A549 (cell line): ENCODE results near the gene FSTL4. TPM values are rescaled to one million over a fixed set of nuclear protein-coding genes. Genes with fewer than 3 reads are reported as not detected.
"Not testable (repeated sequence)": the region's sequence is repeated elsewhere in the genome, so short reads cannot be mapped to it uniquely, and the experiment has no call there.

Experiments
- ATAC-seq, 2 experiments: fragments of 200-7000 bp in 1 of 2; fragments of >200 bp in 1 of 2; cut with Nextera tagmentation in 1 of 2; cut with Tn5 transposase in 1 of 2; 3 replicates each; pipeline versions ENCODE4 v1.8.0 to v1.9.1; 2018 to 2020; ENCODE audit warnings: mild to moderate bottlenecking in 1 of 2, moderate library complexity in 1 of 2
- CTCF ChIA-PET: fragments of 300-600 bp; sonication (Branson Sonifier 250); formaldehyde crosslinking; extraction: SDS; loops from one replicate; lab custom pipeline; 2021; ENCODE audit warnings: antibody characterized with exemption, inconsistent platforms; lab: Yijun Ruan, JAX
- POLR2A ChIA-PET: fragments of 350-600 bp; formaldehyde crosslinking; extraction: SDS; loops from one replicate; lab custom pipeline; 2021; ENCODE audit warnings: antibody characterized with exemption, inconsistent platforms; lab: Yijun Ruan, JAX
- DNase-seq, 2 experiments: peaks; one replicate each; pipeline versions ENCODE4 v3.0.0 to v3.0.0-alpha.2; 2011 to 2016; ENCODE audit warnings: low read depth in 1 of 2, low spot score in 1 of 2
- FAIRE-seq: peaks from 2 replicates; lab custom pipeline; 2011; peaks lifted over from hg19 to GRCh38; lab: Jason Lieb, UNC
- H3K27ac ChIP-seq, 2 experiments: fragments of >200 bp; sonication (Bioruptor Twin); formaldehyde crosslinking; 3 replicates each; pipeline ENCODE4 v1.5.1; 2016 to 2017
- H3K4me1 ChIP-seq: fragments of >200 bp; sonication (Bioruptor Twin); formaldehyde crosslinking; 3 replicates; pipeline ENCODE4 v1.6.1; 2016
- H3K4me2 ChIP-seq: fragments of >200 bp; sonication (Bioruptor Twin); formaldehyde crosslinking; 3 replicates; pipeline ENCODE4 v1.6.1; 2016
- H3K4me3 ChIP-seq: fragments of >200 bp; sonication (Bioruptor Twin); formaldehyde crosslinking; 3 replicates; pipeline ENCODE4 v1.5.1; 2016
- H3K9me3 ChIP-seq: fragments of >200 bp; sonication (Bioruptor Twin); formaldehyde crosslinking; 3 replicates; pipeline ENCODE4 v1.6.1; 2016
- E2F6 ChIP-seq: IDR thresholded peaks from 2 replicates; pipeline ENCODE4 v1.6.1; 2012; ENCODE audit warnings: low read depth, borderline replicate concordance
- EHF ChIP-seq: fragments of 250-450 bp; sonication (Bioruptor Pico); IDR thresholded peaks from 2 replicates; pipeline ENCODE4 v1.5.0; 2020; ENCODE audit warnings: mild to moderate bottlenecking
- HEYL ChIP-seq: fragments of 250-450 bp; sonication (Bioruptor Pico); IDR thresholded peaks from 2 replicates; pipeline ENCODE4 v1.8.0; 2021; ENCODE audit warnings: mild to moderate bottlenecking, moderate library complexity
- HOXA7 ChIP-seq: fragments of 250-450 bp; sonication (Bioruptor Pico); IDR thresholded peaks from 2 replicates; pipeline ENCODE4 v1.5.0; 2020; ENCODE audit warnings: mild to moderate bottlenecking, moderate library complexity
- HOXB13 ChIP-seq: fragments of 250-450 bp; sonication (Bioruptor Pico); IDR thresholded peaks from 2 replicates; pipeline ENCODE4 v1.5.0; 2020; ENCODE audit warnings: low read depth, mild to moderate bottlenecking, moderate library complexity
- HOXB5 ChIP-seq: fragments of 250-450 bp; sonication (Bioruptor Pico); IDR thresholded peaks from 2 replicates; pipeline ENCODE4 v1.5.0; 2020; ENCODE audit warnings: mild to moderate bottlenecking, moderate library complexity
- JUN ChIP-seq, 2 experiments: fragments of >200 bp; sonication (Bioruptor Twin); formaldehyde crosslinking; IDR thresholded peaks; 2 replicates in 1 of 2; 3 replicates in 1 of 2; pipeline ENCODE4 v1.6.1; 2016 to 2017
- KDM1A ChIP-seq: fragments of 200-600 bp; sonication (generic); IDR thresholded peaks from 2 replicates; pipeline ENCODE4 v1.6.1; 2016; ENCODE audit warnings: low read depth, mild to moderate bottlenecking
- KDM5A ChIP-seq: fragments of 200-600 bp; sonication (generic); IDR thresholded peaks from 2 replicates; pipeline ENCODE4 v1.6.1; 2016; ENCODE audit warnings: antibody characterized with exemption, mild to moderate bottlenecking
- NFE2L2 ChIP-seq: fragments of 150-350 bp; conservative IDR thresholded peaks from 2 replicates; pipeline ENCODE4 v1.6.1; 2014; ENCODE audit warnings: low read length
- PBX3 ChIP-seq: IDR thresholded peaks from 2 replicates; pipeline ENCODE4 v1.6.1; 2012
- PHF8 ChIP-seq: fragments of 200-600 bp; sonication (generic); IDR thresholded peaks from 2 replicates; pipeline ENCODE4 v1.6.1; 2016; ENCODE audit warnings: low read depth, mild to moderate bottlenecking, antibody characterized with exemption, moderate library complexity, borderline replicate concordance
- POLR2A ChIP-seq: IDR thresholded peaks from 2 replicates; pipeline ENCODE4 v1.6.1; 2012; ENCODE audit warnings: mild to moderate bottlenecking, low read length
- RAD21 ChIP-seq, 2 experiments: fragments of >200 bp in 1 of 2; sonication (Bioruptor Twin) in 1 of 2; formaldehyde crosslinking in 1 of 2; IDR thresholded peaks in 1 of 2; conservative IDR thresholded peaks in 1 of 2; 2 replicates in 1 of 2; 3 replicates in 1 of 2; pipeline ENCODE4 v1.6.1; 2012 to 2018; ENCODE audit warnings: inconsistent platforms in 1 of 2
- SREBF2 ChIP-seq: fragments of 450-650 bp; IDR thresholded peaks from 2 replicates; pipeline ENCODE4 v1.6.1; 2014; ENCODE audit warnings: mild to moderate bottlenecking, moderate library complexity
- TP53 ChIP-seq: fragments of 250-450 bp; sonication (Bioruptor Pico); IDR thresholded peaks from 2 replicates; pipeline ENCODE4 v1.5.0; 2021; ENCODE audit warnings: mild to moderate bottlenecking, moderate library complexity
- WGBS: methylation state at CpG from one replicate; pipeline ENCODE4 v1.1.6; 2017; ENCODE audit errors: missing lambda C conversion rate; 5-methylcytosine and 5-hydroxymethylcytosine counted together
- polyA plus RNA-seq, 4 experiments: library from polyadenylated mRNA; depleted of rRNA in 3 of 4; stranded (reverse); fragments of >200 nt; fragmentation: RNase III in 1 of 4; extraction: RNeasy Plus Mini Kit Qiagen cat#74134 plus additional on column Dnase treatment in 1 of 4; gene quantifications; 2 replicates in 3 of 4; 3 replicates in 1 of 4; pipeline ENCODE4 v1.2.3, GENCODE V29; 2011 to 2017
- TF ChIP-seq, protein P1 (sequence below): IDR thresholded peaks from 2 replicates; pipeline ENCODE4 v1.6.1; 2012

FSTL4 gene
- polyA plus RNA-seq, 2 of the 4 experiments (the other 2 are of a cell fraction): 1.6 to 1.8 TPM

DNA sequence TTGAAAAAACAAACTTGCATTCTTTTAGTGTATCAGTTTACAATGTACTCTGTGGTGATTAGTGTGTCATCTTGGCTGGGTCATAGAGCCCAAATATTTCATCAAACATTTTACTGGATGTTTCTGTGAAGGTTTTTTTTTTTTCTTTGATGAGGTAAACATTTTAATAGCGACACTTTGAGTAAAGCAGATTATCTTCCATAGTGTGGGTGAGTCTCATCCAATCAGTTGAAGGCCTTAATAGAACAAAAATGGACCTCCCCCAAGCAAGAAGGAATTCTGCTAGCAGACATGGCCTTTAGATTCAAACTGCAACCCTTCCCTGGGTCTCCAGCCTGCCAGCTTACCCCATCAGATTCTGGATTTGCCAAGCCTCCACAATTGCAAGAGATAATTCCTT is 72.5 kb downstream of the FSTL4 start:
- no peak for DNase-seq
- Histone ChIP-seq H3K9me3 (no peaks in the 10 kb centered on the region), H3K4me2 (no peak overlapping the region), H3K27ac (no peak overlapping the region), H3K4me1 (no peaks in the 10 kb centered on the region), H3K4me3 (no peak overlapping the region)
- WGBS: 31% methylated on average over 1 of the region's 1 CpG
- no peak for FAIRE-seq
- no peak for ATAC-seq
- CTCF ChIA-PET: interaction anchor here (1.1 to 1.2 kb wide), 2 partner anchors 9 to 12 kb away, joined by 3 to 4 read pairs; no protein-coding TSS in a partner anchor
- no peak for TF ChIP-seq PBX3
- TF ChIP-seq RAD21 (conservative IDR thresholded peaks at IDR 0.05 in 1 of 2, IDR thresholded peaks at IDR 0.05 in 1 of 2): no peak
- no peak for TF ChIP-seq POLR2A
- no peak for TF ChIP-seq HOXB5
- TF ChIP-seq HEYL (CRISPR knock-in tag): no peak
- no peak for TF ChIP-seq PHF8
- TF ChIP-seq KDM5A: no peak
- POLR2A ChIA-PET: interaction anchor here (0.6 kb wide), 1 partner anchor 13 kb away, joined by 3 read pairs; no protein-coding TSS in a partner anchor

GRCh38 chr5:133538718-133539117 is 73.6 kb downstream of the FSTL4 start:
- ATAC-seq (no peak), FAIRE-seq (no peak), DNase-seq (no peak)
- Histone ChIP-seq H3K9me3 (no peaks in the 10 kb centered on the region), H3K27ac (no peak overlapping the region), H3K4me1 (no peaks in the 10 kb centered on the region), H3K4me2 (no peak overlapping the region), H3K4me3 (no peak overlapping the region)
- POLR2A ChIA-PET: no interaction called here
- CTCF ChIA-PET: interaction anchor here (1.1 to 1.2 kb wide), 2 partner anchors 10 to 11 kb away, joined by 3 to 4 read pairs; no protein-coding TSS in a partner anchor
- TF ChIP-seq NFE2L2: no peak
- TF ChIP-seq, protein P1, sequence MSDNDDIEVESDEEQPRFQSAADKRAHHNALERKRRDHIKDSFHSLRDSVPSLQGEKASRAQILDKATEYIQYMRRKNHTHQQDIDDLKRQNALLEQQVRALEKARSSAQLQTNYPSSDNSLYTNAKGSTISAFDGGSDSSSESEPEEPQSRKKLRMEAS: no peak
- no peak for TF ChIP-seq SREBF2
- no peak for TF ChIP-seq TP53 (CRISPR knock-in tag)
- no peak for TF ChIP-seq KDM1A
- TF ChIP-seq JUN (IDR thresholded peaks at IDR 0.05): no peak
- WGBS: 15% methylated on average over 7 of the region's 7 CpGs

GRCh38 chr5:133535241-133535929 is 77.0 kb downstream of the FSTL4 start:
- CTCF ChIA-PET, POLR2A ChIA-PET, H3K4me2 ChIP-seq, DNase-seq, H3K27ac ChIP-seq, H3K4me1 ChIP-seq, H3K9me3 ChIP-seq, FAIRE-seq, H3K4me3 ChIP-seq, ATAC-seq: not testable (repeated sequence)
- WGBS: 66% methylated on average over 13 of the region's 13 CpGs

DNA sequence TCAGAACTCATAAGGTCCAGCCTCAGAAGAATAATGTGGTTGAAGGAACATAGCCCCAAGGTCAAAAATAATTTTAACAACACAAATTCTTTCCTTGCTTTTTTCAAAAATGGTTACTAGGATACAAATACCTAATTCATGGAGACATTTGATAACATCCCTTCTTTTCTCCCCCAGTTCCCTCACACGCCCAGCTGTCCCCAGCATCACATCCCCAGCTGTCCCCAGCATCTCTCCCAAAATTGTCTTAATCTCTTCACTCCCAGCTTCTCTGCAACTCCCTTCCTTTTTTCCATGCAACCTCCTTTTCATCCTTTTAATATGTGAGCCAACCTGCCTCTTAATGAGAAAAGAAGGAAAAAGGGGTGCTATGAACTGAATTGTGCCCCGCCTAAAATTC is 77.8 kb downstream of the FSTL4 start:
- FAIRE-seq: no peak
- WGBS: 77% methylated on average over 2 of the region's 2 CpGs
- CTCF ChIA-PET: no interaction called here
- Histone ChIP-seq H3K27ac (no peak overlapping the region), H3K4me3 (no peak overlapping the region), H3K9me3 (no peaks in the 10 kb centered on the region), H3K4me2 (no peak overlapping the region), H3K4me1 (no peaks in the 10 kb centered on the region)
- POLR2A ChIA-PET: no interaction called here
- no peak for ATAC-seq
- no peak for DNase-seq
- TF ChIP-seq E2F6: no peak
- no peak for TF ChIP-seq EHF (CRISPR knock-in tag)
- no peak for TF ChIP-seq TP53 (CRISPR knock-in tag)
- TF ChIP-seq JUN (IDR thresholded peaks at IDR 0.05): no peak
- TF ChIP-seq, protein P1: no peak
- TF ChIP-seq HOXA7 (CRISPR knock-in tag): no peak
- no peak for TF ChIP-seq PHF8
- TF ChIP-seq POLR2A: no peak
- no peak for TF ChIP-seq HOXB13 (CRISPR knock-in tag)
